ENCODE results near the gene C18orf63.

C18orf63 gene

GRCh38 chr18:74342416-74343043 lies 26.9 kb downstream of the C18orf63 start:
- peak in 1 of 2 experiments; percentile 68 for DNase-seq (ENCODE audit: low read depth in 1 of 2, low spot score in 1 of 2)
- in situ Hi-C loops (cut with HindIII; ENCODE audit: low pct_unique_long_range_greater_than_20kb, low sequenced_read_pairs): no loop called here
- TF ChIP-seq JUND (IDR thresholded peaks at IDR 0.05; ENCODE audit: low read depth): no peak

GRCh38 chr18:74346206-74346605 lies 30.6 kb downstream of the C18orf63 start:
- DNase-seq (ENCODE audit: low read depth in 1 of 2, low spot score in 1 of 2): no peak
- TF ChIP-seq JUND (IDR thresholded peaks at IDR 0.05; ENCODE audit: low read depth): no peak
- in situ Hi-C loops (cut with HindIII; ENCODE audit: low pct_unique_long_range_greater_than_20kb, low sequenced_read_pairs): no loop called here

GRCh38 chr18:74348581-74348980 lies 32.9 kb downstream of the C18orf63 start:
- TF ChIP-seq JUND (IDR thresholded peaks at IDR 0.05; ENCODE audit: low read depth): no peak
- in situ Hi-C loops (cut with HindIII; ENCODE audit: low pct_unique_long_range_greater_than_20kb, low sequenced_read_pairs): no loop called here
- no peak for DNase-seq (ENCODE audit: low read depth in 1 of 2, low spot score in 1 of 2)

- no peak for TF ChIP-seq JUND (IDR thresholded peaks at IDR 0.05; ENCODE audit: low read depth)
- DNase-seq (ENCODE audit: low read depth in 1 of 2, low spot score in 1 of 2): no peak
- in situ Hi-C loops (cut with HindIII; ENCODE audit: low pct_unique_long_range_greater_than_20kb, low sequenced_read_pairs): no loop called here
Measured at GRCh38 chr18:74351354-74351753, 35.7 kb downstream of the C18orf63 start.

- peak; percentile 37 to 78 for DNase-seq (ENCODE audit: low read depth in 1 of 2, low spot score in 1 of 2)
- in situ Hi-C loops (cut with HindIII; ENCODE audit: low pct_unique_long_range_greater_than_20kb, low sequenced_read_pairs): no loop called here
- TF ChIP-seq JUND (IDR thresholded peaks at IDR 0.05; ENCODE audit: low read depth): no peak
Measured at GRCh38 chr18:74353169-74353775, 37.6 kb downstream of the C18orf63 start.

- in situ Hi-C loops (cut with HindIII; ENCODE audit: low pct_unique_long_range_greater_than_20kb, low sequenced_read_pairs): no loop called here
- DNase-seq (ENCODE audit: low read depth in 1 of 2, low spot score in 1 of 2): no peak
- no peak for TF ChIP-seq JUND (IDR thresholded peaks at IDR 0.05; ENCODE audit: low read depth)
Measured at GRCh38 chr18:74356959-74357358, 41.3 kb downstream of the C18orf63 start.

GRCh38 chr18:74360852-74361655 lies 45.4 kb downstream of the C18orf63 start:
- in situ Hi-C loops (cut with HindIII; ENCODE audit: low pct_unique_long_range_greater_than_20kb, low sequenced_read_pairs): no loop called here
- no peak for DNase-seq (ENCODE audit: low read depth in 1 of 2, low spot score in 1 of 2)
- no peak for TF ChIP-seq JUND (IDR thresholded peaks at IDR 0.05; ENCODE audit: low read depth)

- in situ Hi-C loops (cut with HindIII; ENCODE audit: low pct_unique_long_range_greater_than_20kb, low sequenced_read_pairs): no loop called here
- no peak for TF ChIP-seq JUND (IDR thresholded peaks at IDR 0.05; ENCODE audit: low read depth)
- DNase-seq (ENCODE audit: low read depth in 1 of 2, low spot score in 1 of 2): no peak
Measured at GRCh38 chr18:74367905-74368304, 52.3 kb downstream of the C18orf63 start.

GRCh38 chr18:74368901-74369705 lies 53.5 kb downstream of the C18orf63 start:
- no peak for TF ChIP-seq JUND (IDR thresholded peaks at IDR 0.05; ENCODE audit: low read depth)
- in situ Hi-C loops (cut with HindIII; ENCODE audit: low pct_unique_long_range_greater_than_20kb, low sequenced_read_pairs): no loop called here
- no peak for DNase-seq (ENCODE audit: low read depth in 1 of 2, low spot score in 1 of 2)

GRCh38 chr18:74370115-74370514 lies 54.5 kb downstream of the C18orf63 start:
- DNase-seq (ENCODE audit: low read depth in 1 of 2, low spot score in 1 of 2): no peak
- in situ Hi-C loops (cut with HindIII; ENCODE audit: low pct_unique_long_range_greater_than_20kb, low sequenced_read_pairs): no loop called here
- no peak for TF ChIP-seq JUND (IDR thresholded peaks at IDR 0.05; ENCODE audit: low read depth)

GRCh38 chr18:74373428-74373827 lies 57.8 kb downstream of the C18orf63 start:
- in situ Hi-C loops (cut with HindIII; ENCODE audit: low pct_unique_long_range_greater_than_20kb, low sequenced_read_pairs): no loop called here
- TF ChIP-seq JUND (IDR thresholded peaks at IDR 0.05; ENCODE audit: low read depth): no peak
- DNase-seq (ENCODE audit: low read depth in 1 of 2, low spot score in 1 of 2): no peak

GRCh38 chr18:74375999-74376398 lies 60.4 kb downstream of the C18orf63 start:
- no peak for DNase-seq (ENCODE audit: low read depth in 1 of 2, low spot score in 1 of 2)

More at GRCh38 chr18:74375999-74376398, 60.4 kb downstream of the C18orf63 start:
- in situ Hi-C loops (cut with HindIII; ENCODE audit: low pct_unique_long_range_greater_than_20kb, low sequenced_read_pairs): no loop called here
- no peak for TF ChIP-seq JUND (IDR thresholded peaks at IDR 0.05; ENCODE audit: low read depth)
